GM23248 (cell line): ENCODE results near the gene ANKRD55. TPM values are rescaled to one million over a fixed set of nuclear protein-coding genes. Genes with fewer than 3 reads are reported as not detected.
A peak's percentile ranks its signal among the peaks of the same experiment; 100 is the strongest.

Source experiments
- DNase-seq: peaks from one replicate; pipeline ENCODE4 v3.0.0-alpha.2; 2015
- H2AFZ ChIP-seq: fragments of 200-600 bp; sonication (generic); 2 replicates; pipeline ENCODE4 v1.6.1; 2016; ENCODE audit warnings: antibody characterized with exemption
- H3F3A ChIP-seq: fragments of 200-600 bp; sonication (generic); 2 replicates; pipeline ENCODE4 v1.6.1; 2016; ENCODE audit warnings: mild to moderate bottlenecking, antibody characterized with exemption, mixed run types; ENCODE audit not compliant: insufficient read depth
- H3K27ac ChIP-seq: fragments of 200-600 bp; sonication (generic); 2 replicates; pipeline ENCODE4 v1.5.1; 2016; ENCODE audit warnings: mild to moderate bottlenecking
- H3K27me3 ChIP-seq: fragments of 200-600 bp; sonication (generic); replicated peaks from 2 replicates; pipeline ENCODE4 v1.6.1; 2016; ENCODE audit warnings: mild to moderate bottlenecking; ENCODE audit not compliant: insufficient read depth
- H3K36me3 ChIP-seq: fragments of 200-600 bp; sonication (generic); 2 replicates; pipeline ENCODE4 v1.6.1; 2016; ENCODE audit warnings: low read depth, mild to moderate bottlenecking
- H3K4me1 ChIP-seq: fragments of 200-600 bp; sonication (generic); 2 replicates; pipeline ENCODE4 v1.6.1; 2016; ENCODE audit warnings: mild to moderate bottlenecking; ENCODE audit not compliant: insufficient read depth
- H3K4me2 ChIP-seq: fragments of 200-600 bp; sonication (generic); one replicate; pipeline ENCODE4 v1.6.1; 2016; ENCODE audit warnings: mild to moderate bottlenecking; ENCODE audit not compliant: unreplicated experiment
- H3K4me3 ChIP-seq: fragments of 200-600 bp; sonication (generic); 2 replicates; pipeline ENCODE4 v1.5.1; 2016; ENCODE audit warnings: mild to moderate bottlenecking
- H3K79me2 ChIP-seq: fragments of 200-600 bp; sonication (generic); 2 replicates; pipeline ENCODE4 v1.6.1; 2016; ENCODE audit warnings: mild to moderate bottlenecking; ENCODE audit not compliant: insufficient read depth
- H3K9ac ChIP-seq: fragments of 200-600 bp; sonication (generic); 2 replicates; pipeline ENCODE4 v1.6.1; 2016; ENCODE audit warnings: mild to moderate bottlenecking
- H3K9me2 ChIP-seq: fragments of 200-600 bp; sonication (generic); 2 replicates; pipeline ENCODE4 v1.6.1; 2016; ENCODE audit warnings: mixed run types, mild to moderate bottlenecking, moderate library complexity; ENCODE audit not compliant: insufficient read depth
- H3K9me3 ChIP-seq: fragments of 200-600 bp; sonication (generic); one replicate; pipeline ENCODE4 v1.6.1; 2017; ENCODE audit warnings: low read depth
- H4K20me1 ChIP-seq: fragments of 200-600 bp; sonication (generic); 2 replicates; pipeline ENCODE4 v1.6.0; 2016; ENCODE audit not compliant: insufficient read depth
- EZH2 ChIP-seq: fragments of 200-600 bp; sonication (generic); IDR thresholded peaks from 2 replicates; pipeline ENCODE4 v1.6.1; 2018; ENCODE audit warnings: antibody characterized with exemption, mild to moderate bottlenecking; ENCODE audit not compliant: insufficient read depth, poor library complexity, severe bottlenecking
- EZH2phosphoT487 ChIP-seq: fragments of 200-600 bp; sonication (generic); IDR thresholded peaks from 2 replicates; pipeline ENCODE4 v1.6.1; 2018; ENCODE audit warnings: antibody characterized with exemption, moderate library complexity, mild to moderate bottlenecking, low read depth; ENCODE audit not compliant: insufficient read depth
- WGBS, 2 experiments: methylation state at CpG; one replicate each; pipeline ENCODE4 v1.1.6; 2015 to 2017; ENCODE audit warnings: low lambda C conversion rate in 2 of 2, low coverage in 1 of 2; ENCODE audit errors: missing lambda C conversion rate in 2 of 2; 5-methylcytosine and 5-hydroxymethylcytosine counted together
- in situ Hi-C: fragments of 300-500 bp; cut with MboI; formaldehyde crosslinking; loops from 2 replicates; pipeline ENCODE4 v1.15.0; 2020
- polyA plus RNA-seq: library from polyadenylated mRNA; unstranded; fragments of >200 nt; fragmentation: Nextera tagmentation; extraction: Ambion mirVana; gene quantifications from 2 replicates; pipeline ENCODE4 v1.2.1, GENCODE V29; 2016
- total RNA-seq: library from RNA; depleted of rRNA; stranded (reverse); fragments of >200 nt; shearing (Covaris generic); gene quantifications from 2 replicates; pipeline ENCODE4 v1.2.3, GENCODE V29; 2014

ANKRD55 gene
- total and polyA plus RNA-seq, 2 experiments from 2014 or later = not detected

GRCh38 chr5:56056875-56057274 lies 176.3 kb downstream of the ANKRD55 start:
- Histone ChIP-seq H3K9me2 (no peaks in the 10 kb centered on the region), H3K4me3 (no peak overlapping the region), H3K9ac (no peak overlapping the region), H3K27ac (no peak overlapping the region), H3K9me3 (no peaks in the 10 kb centered on the region), H4K20me1 (no peaks in the 10 kb centered on the region), H2AFZ (no peak overlapping the region), H3K27me3 (no peaks in the 10 kb centered on the region), H3K4me2 (no peak overlapping the region), H3K79me2 (no peaks in the 10 kb centered on the region), H3K36me3 (no peaks in the 10 kb centered on the region), H3F3A (peaks cover 24% of the 10 kb centered on the region), H3K4me1 (peaks cover 19% of the 10 kb centered on the region)
- 95 to 100% methylated on average over 2 of the region's 2 CpGs for WGBS, 2 experiments
- in situ Hi-C loops = no loop called here
- DNase-seq = no peak
- no peak for TF ChIP-seq EZH2phosphoT487
- TF ChIP-seq EZH2 = no peak

- Histone ChIP-seq H3K9ac (no peak overlapping the region), H3K79me2 (no peaks in the 10 kb centered on the region), H2AFZ (no peak overlapping the region), H3K27ac (no peak overlapping the region), H3K36me3 (no peaks in the 10 kb centered on the region), H3K9me3 (no peaks in the 10 kb centered on the region), H3K9me2 (no peaks in the 10 kb centered on the region), H3K4me1 (peaks cover 19% of the 10 kb centered on the region), H3K27me3 (no peaks in the 10 kb centered on the region), H3K4me3 (no peak overlapping the region), H4K20me1 (no peaks in the 10 kb centered on the region), H3K4me2 (no peak overlapping the region), H3F3A (peaks cover 24% of the 10 kb centered on the region)
- DNase-seq = no peak
- in situ Hi-C loops = no loop called here
- TF ChIP-seq EZH2 = no peak
- no peak for TF ChIP-seq EZH2phosphoT487
- 86 to 91% methylated on average over 3 of the region's 3 CpGs for WGBS, 2 experiments
Measured at GRCh38 chr5:56055859-56056258, 177.3 kb downstream of the ANKRD55 start.

- WGBS, 2 experiments = 75 to 89% methylated on average over 1 of the region's 1 CpG
- Histone ChIP-seq H3K79me2 (no peaks in the 10 kb centered on the region), H3K27me3 (no peaks in the 10 kb centered on the region), H3K36me3 (no peaks in the 10 kb centered on the region), H3F3A (peaks cover 24% of the 10 kb centered on the region), H3K9me3 (no peaks in the 10 kb centered on the region), H3K27ac (no peak overlapping the region), H2AFZ (no peak overlapping the region), H4K20me1 (no peaks in the 10 kb centered on the region), H3K4me1 (peaks cover 19% of the 10 kb centered on the region), H3K4me3 (no peak overlapping the region), H3K9ac (no peak overlapping the region), H3K9me2 (no peaks in the 10 kb centered on the region), H3K4me2 (no peak overlapping the region)
- no peak for TF ChIP-seq EZH2
- no peak for TF ChIP-seq EZH2phosphoT487
- DNase-seq = peak; percentile 41
- in situ Hi-C loops = no loop called here
Measured at GRCh38 chr5:56055287-56055686, 177.8 kb downstream of the ANKRD55 start.

- no peak overlapping the region for H3K4me2 ChIP-seq
- H3K4me3 ChIP-seq = no peak overlapping the region
- H3K79me2 ChIP-seq = no peaks in the 10 kb centered on the region
- no peak overlapping the region for H3K9ac ChIP-seq
- no peak overlapping the region for H2AFZ ChIP-seq
- H3F3A ChIP-seq = peaks cover 24% of the 10 kb centered on the region
- no peaks in the 10 kb centered on the region for H3K36me3 ChIP-seq
- H4K20me1 ChIP-seq = no peaks in the 10 kb centered on the region
- no peaks in the 10 kb centered on the region for H3K9me2 ChIP-seq
- peak; percentile 52 for DNase-seq
- TF ChIP-seq EZH2 (no peak), EZH2phosphoT487 (no peak)
- peaks cover 19% of the 10 kb centered on the region for H3K4me1 ChIP-seq
- no peaks in the 10 kb centered on the region for H3K27me3 ChIP-seq
- in situ Hi-C loops = no loop called here
- 65 to 83% methylated on average over 2 of the region's 2 CpGs for WGBS, 2 experiments
- no peaks in the 10 kb centered on the region for H3K9me3 ChIP-seq
- no peak overlapping the region for H3K27ac ChIP-seq
Measured at GRCh38 chr5:56054666-56055065, 178.5 kb downstream of the ANKRD55 start.

- WGBS, 2 experiments = 89 to 95% methylated on average over 4 of the region's 4 CpGs
- in situ Hi-C loops = no loop called here
Measured at GRCh38 chr5:56053363-56053762, 179.8 kb downstream of the ANKRD55 start.

More at GRCh38 chr5:56053363-56053762, 179.8 kb downstream of the ANKRD55 start:
- H3K36me3 ChIP-seq = no peaks in the 10 kb centered on the region
- no peaks in the 10 kb centered on the region for H3K27me3 ChIP-seq
- peaks cover 17% of the 10 kb centered on the region for H3F3A ChIP-seq
- H3K9ac ChIP-seq = no peak overlapping the region
- H2AFZ ChIP-seq = no peak overlapping the region
- H4K20me1 ChIP-seq = no peaks in the 10 kb centered on the region
- peaks cover 14% of the 10 kb centered on the region for H3K4me1 ChIP-seq
- TF ChIP-seq EZH2phosphoT487 = no peak
- TF ChIP-seq EZH2 = no peak
- no peaks in the 10 kb centered on the region for H3K79me2 ChIP-seq
- no peaks in the 10 kb centered on the region for H3K9me3 ChIP-seq
- no peak overlapping the region for H3K4me3 ChIP-seq
- H3K9me2 ChIP-seq = no peaks in the 10 kb centered on the region
- no peak for DNase-seq
- no peak overlapping the region for H3K27ac ChIP-seq
- H3K4me2 ChIP-seq = no peak overlapping the region
